ENCODE data around the gene NEDD8.

- TF ChIP-seq YY1 (IDR thresholded peaks at IDR 0.05; ENCODE audit: insufficient read depth, insufficient read length), result no peak
- no peak for TF ChIP-seq SUZ12 (IDR thresholded peaks at IDR 0.05; ENCODE audit: extremely low read depth, insufficient read depth, insufficient read length)
- TF ChIP-seq ZNF274 (IDR thresholded peaks at IDR 0.05; ENCODE audit: low read depth, low read length), result no peak
Observed at GRCh38 chr14:24256960-24257359, 24.8 kb upstream of the NEDD8 start.

All from NT2/D1 (cell line).